IMR-90 (cell line): ENCODE results near the gene KRTAP5-3. TPM values are rescaled to one million over a fixed set of nuclear protein-coding genes. Genes with fewer than 3 reads are reported as not detected.
A peak's percentile ranks its signal among the peaks of the same experiment; 100 is the strongest.

ENCODE experiments used
- ATAC-seq: fragments of 200-7000 bp; cut with Tn5 transposase; 2 replicates; pipeline ENCODE4 v1.9.1; 2020; ENCODE audit warnings: low read depth, mild to moderate bottlenecking, moderate library complexity
- BruUV-seq: library from RNA; stranded (reverse); fragments of 400-500 nt; replicated peaks from 2 replicates; lab custom pipeline; 2021; lab: Mats Ljungman, UMichigan
- CTCF ChIA-PET: fragments of 300-600 bp; formaldehyde crosslinking; extraction: SDS; loops from one replicate; lab custom pipeline; 2021; ENCODE audit warnings: antibody characterized with exemption; lab: Yijun Ruan, JAX
- POLR2A ChIA-PET: fragments of 300-600 bp; sonication (Branson Sonifier 250); formaldehyde crosslinking; loops from one replicate; lab custom pipeline; 2022; ENCODE audit warnings: antibody characterized with exemption; ENCODE audit not compliant: unreplicated experiment; lab: Charles Lee
- DNase-seq: peaks from one replicate; pipeline ENCODE4 v3.0.0; 2013
- H2AFZ ChIP-seq: replicated peaks from 2 replicates; pipeline ENCODE3; 2013; ENCODE audit warnings: low read length, mild to moderate bottlenecking; ENCODE audit not compliant: poor library complexity
- H2AK5ac ChIP-seq: 2 replicates; pipeline ENCODE4 v1.6.1; 2013; ENCODE audit warnings: low read depth, low read length, inconsistent platforms
- H2AK9ac ChIP-seq: replicated peaks from 2 replicates; pipeline ENCODE3; 2013; ENCODE audit warnings: mild to moderate bottlenecking, low read depth, low read length, moderate library complexity; ENCODE audit not compliant: poor library complexity
- H2BK120ac ChIP-seq: 2 replicates; pipeline ENCODE4 v1.6.1; 2013; ENCODE audit warnings: low read depth, low read length, inconsistent platforms
- H2BK15ac ChIP-seq: 3 replicates; pipeline ENCODE4 v1.6.1; 2013; ENCODE audit warnings: low read depth, low read length, inconsistent platforms
- H2BK20ac ChIP-seq: 2 replicates; pipeline ENCODE4 v1.6.1; 2013; ENCODE audit warnings: low read depth, mild to moderate bottlenecking, inconsistent platforms, low read length, moderate library complexity
- H2BK5ac ChIP-seq: 2 replicates; pipeline ENCODE4 v1.6.1; 2013; ENCODE audit warnings: mild to moderate bottlenecking, low read depth, low read length, inconsistent platforms; ENCODE audit not compliant: poor library complexity, severe bottlenecking
- H3K14ac ChIP-seq: replicated peaks from 2 replicates; pipeline ENCODE4 v1.6.1; 2013; ENCODE audit warnings: low read depth, low read length, inconsistent platforms
- H3K18ac ChIP-seq: 2 replicates; pipeline ENCODE4 v1.6.1; 2013; ENCODE audit warnings: low read depth, low read length, control low read depth
- H3K23ac ChIP-seq: 2 replicates; pipeline ENCODE4 v1.6.1; 2013; ENCODE audit warnings: low read depth, low read length, inconsistent platforms
- H3K27ac ChIP-seq: 2 replicates; pipeline ENCODE4 v1.5.1; 2013; ENCODE audit warnings: mild to moderate bottlenecking, control low read depth, low read length; ENCODE audit not compliant: insufficient read depth
- H3K27me3 ChIP-seq: 2 replicates; pipeline ENCODE4 v1.6.1; 2013; ENCODE audit warnings: low read length; ENCODE audit not compliant: control insufficient read depth, insufficient read depth
- H3K36me3 ChIP-seq: 2 replicates; pipeline ENCODE4 v1.6.1; 2013; ENCODE audit warnings: low read length, mixed read lengths; ENCODE audit not compliant: control insufficient read depth, insufficient read depth
- H3K4ac ChIP-seq: 2 replicates; pipeline ENCODE4 v1.6.1; 2013; ENCODE audit warnings: low read depth, low read length, inconsistent platforms
- H3K4me1 ChIP-seq: 2 replicates; pipeline ENCODE4 v1.6.1; 2013; ENCODE audit warnings: low read length, mixed read lengths; ENCODE audit not compliant: control insufficient read depth, insufficient read depth
- H3K4me2 ChIP-seq: 2 replicates; pipeline ENCODE4 v1.6.1; 2013; ENCODE audit warnings: low read depth, mild to moderate bottlenecking, control low read depth, low read length, moderate library complexity
- H3K4me3 ChIP-seq: 2 replicates; pipeline ENCODE4 v1.5.1; 2013; ENCODE audit warnings: low read depth, mild to moderate bottlenecking, control low read depth, low read length, moderate library complexity; ENCODE audit not compliant: insufficient read depth
- H3K56ac ChIP-seq: 2 replicates; pipeline ENCODE4 v1.6.1; 2013; ENCODE audit warnings: low read length, inconsistent platforms; ENCODE audit not compliant: insufficient read depth; ENCODE audit errors: extremely low read depth
- H3K79me1 ChIP-seq, 2 experiments: 2 replicates each; pipeline ENCODE4 v1.6.1; 2013; ENCODE audit warnings: low read length in 2 of 2, inconsistent platforms in 1 of 2, low read depth in 1 of 2
- H3K9ac ChIP-seq: 2 replicates; pipeline ENCODE4 v1.6.1; 2013; ENCODE audit warnings: low read depth, low read length, control low read depth
- H3K9me1 ChIP-seq: 2 replicates; pipeline ENCODE4 v1.6.1; 2013; ENCODE audit warnings: low read length, inconsistent platforms; ENCODE audit not compliant: insufficient read depth
- H3K9me3 ChIP-seq: 2 replicates; pipeline ENCODE4 v1.6.1; 2013; ENCODE audit warnings: low read length; ENCODE audit not compliant: control insufficient read depth, insufficient read depth
- H4K20me1 ChIP-seq: 2 replicates; pipeline ENCODE4 v1.6.1; 2013; ENCODE audit warnings: low read length, inconsistent platforms; ENCODE audit not compliant: insufficient read depth
- H4K5ac ChIP-seq: 2 replicates; pipeline ENCODE4 v1.6.1; 2013; ENCODE audit warnings: mild to moderate bottlenecking, low read depth, low read length, control low read depth
- H4K8ac ChIP-seq, 2 experiments: 2 replicates each; pipeline ENCODE4 v1.6.1; 2013; ENCODE audit warnings: low read depth in 2 of 2, low read length in 2 of 2, control low read depth in 1 of 2, inconsistent platforms in 1 of 2
- H4K91ac ChIP-seq: 2 replicates; pipeline ENCODE4 v1.6.1; 2013; ENCODE audit warnings: low read depth, low read length, inconsistent platforms; ENCODE audit not compliant: insufficient read depth
- CEBPB ChIP-seq: IDR thresholded peaks from 2 replicates; pipeline ENCODE4 v1.6.1; 2012; ENCODE audit warnings: low read depth, low read length, improper control_type of control experiment
- CHD1 ChIP-seq: IDR thresholded peaks from 2 replicates; pipeline ENCODE4 v1.6.1; 2012; ENCODE audit warnings: low read depth, low read length, improper control_type of control experiment
- MAZ ChIP-seq: IDR thresholded peaks from 2 replicates; pipeline ENCODE4 v1.6.1; 2012; ENCODE audit warnings: low read depth, mild to moderate bottlenecking, low read length, improper control_type of control experiment, moderate library complexity, borderline replicate concordance
- MXI1 ChIP-seq: IDR thresholded peaks from 2 replicates; pipeline ENCODE4 v1.6.1; 2012; ENCODE audit warnings: low read depth, mild to moderate bottlenecking, low read length, moderate library complexity, borderline replicate concordance
- NFE2L2 ChIP-seq: fragments of 150-350 bp; IDR thresholded peaks from 2 replicates; pipeline ENCODE4 v1.6.1; 2016; ENCODE audit warnings: low read depth, mild to moderate bottlenecking, low read length
- WGBS, 2 experiments: methylation state at CpG; one replicate each; pipeline versions ENCODE4 v1.1.5 to v1.1.7; 2013; ENCODE audit warnings: missing lambda C conversion rate in 2 of 2; ENCODE audit not compliant: insufficient read length in 1 of 2; ENCODE audit errors: extremely low coverage in 2 of 2; 5-methylcytosine and 5-hydroxymethylcytosine counted together
- dilution Hi-C: fragments of 300-500 bp; cut with HindIII; formaldehyde crosslinking; loops from one replicate; pipeline ENCODE4 v1.14.3; 2018; ENCODE audit warnings: low sequenced_read_pairs; ENCODE audit not compliant: unreplicated experiment
- in situ Hi-C: fragments of 300-500 bp; cut with MboI; formaldehyde crosslinking; loops from 3 replicates; pipeline ENCODE4 v1.14.3; 2019; ENCODE audit warnings: low sequenced_read_pairs, inconsistent platforms, mixed read lengths
- intact Hi-C: fragments of 100-400 bp; cut with micrococcal nuclease; formaldehyde crosslinking; loops from 2 replicates; pipeline ENCODE4 v1.10.0; 2022
- polyA plus RNA-seq, 3 experiments: library from polyadenylated mRNA; depleted of rRNA; stranded (reverse); fragments of >200 nt; gene quantifications; 2 replicates each; pipeline ENCODE4 v1.2.3, GENCODE V29; 2012; ENCODE audit warnings: low replicate concordance in 1 of 3
- total RNA-seq: library from RNA; depleted of rRNA; stranded (reverse); fragments of >200 nt; gene quantifications from 2 replicates; pipeline ENCODE4 v1.2.3, GENCODE V29; 2012

KRTAP5-3 gene
- total and polyA plus RNA-seq, 2 of the 4 experiments (the other 2 are of a cell fraction): not detected

DNA sequence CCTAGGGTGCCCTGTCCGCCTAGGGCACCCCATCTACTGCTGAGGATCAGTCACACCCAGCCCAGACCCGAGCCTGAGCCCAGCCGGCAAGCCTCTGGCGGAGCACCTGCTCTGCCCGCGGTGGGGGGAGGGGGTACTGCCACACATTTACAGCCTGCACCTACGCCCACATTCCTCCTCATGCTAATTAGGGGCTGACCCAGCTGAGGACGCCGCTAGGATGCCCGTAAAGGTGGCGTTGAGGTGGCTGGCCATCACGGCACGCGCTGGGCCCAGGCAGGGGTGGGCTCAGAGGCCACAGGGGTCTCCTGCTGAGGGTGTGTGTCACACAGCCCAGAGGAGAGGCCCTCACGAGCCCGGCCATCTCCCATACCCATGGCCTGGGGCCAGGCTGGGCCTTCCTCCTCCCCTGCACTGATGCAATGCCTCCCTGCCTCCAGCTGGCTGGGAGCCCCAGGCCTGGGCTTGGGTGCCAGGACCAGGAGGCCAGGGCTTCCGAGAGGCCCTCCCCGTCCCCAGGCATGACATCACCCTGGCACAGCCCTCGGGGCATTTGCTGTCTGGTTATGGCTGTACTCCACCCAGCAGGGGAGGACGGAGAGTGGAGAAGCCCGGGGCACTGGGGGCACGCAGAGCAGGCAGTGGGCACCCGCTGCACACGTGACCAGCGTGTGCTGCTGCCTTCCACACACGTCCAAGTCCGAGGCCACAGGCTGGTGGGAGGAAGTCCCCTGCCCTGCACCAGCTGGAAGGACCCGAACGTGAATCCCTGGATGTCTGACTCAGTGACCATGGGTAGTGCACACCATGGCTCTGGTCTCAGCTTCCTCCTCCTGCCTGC is 48.9 kb downstream of the KRTAP5-3 start:
- H4K20me1 ChIP-seq: peaks cover 24% of the 10 kb centered on the region
- TF ChIP-seq CEBPB (peak; percentile 90), CHD1 (no peak), MAZ (peak; percentile 51; the same call in 1 of the 2 replicates), MXI1 (0 out of 2 replicates have a peak, but pooled peaks have one; percentile 14), NFE2L2 (no peak)
- peaks cover 16% of the 10 kb centered on the region for H3K36me3 ChIP-seq
- H4K5ac ChIP-seq: peak overlapping the region; percentile 30
- H2AK5ac ChIP-seq: peak overlapping the region; percentile 96
- H3K4me3 ChIP-seq: no peak overlapping the region
- peak overlapping the region; percentile 62; the same call in 1 of the 2 replicates for H3K27ac ChIP-seq
- ChIA-PET POLR2A (no interaction called here), CTCF (interaction anchor here (2.2 kb wide), 1 partner anchor 16 kb away, joined by 7 read pairs; no protein-coding TSS in a partner anchor)
- H3K23ac ChIP-seq: no peak overlapping the region
- H4K91ac ChIP-seq: peak overlapping the region; percentile 97
- H4K8ac ChIP-seq: peak overlapping the region; percentile 69 to 81; a peak in 3 of 4 replicates
- no TSS peak for BruUV-seq
- peak overlapping the region; percentile 51; the same call in 1 of the 2 replicates for H3K56ac ChIP-seq
- peak overlapping the region; percentile 94; the same call in 1 of the 3 replicates for H2BK15ac ChIP-seq
- H2BK20ac ChIP-seq: peak overlapping the region; percentile 92
- peak overlapping the region; percentile 97 for H3K4ac ChIP-seq
- peak; percentile 56 for ATAC-seq
- intact Hi-C loops: no loop called here
- peak overlapping the region; percentile 22; the same call in 1 of the 2 replicates for H3K9ac ChIP-seq
- H2BK120ac ChIP-seq: peak overlapping the region; percentile 95
- peak overlapping the region; percentile 69 for H2BK5ac ChIP-seq
- 59% methylated on average over 5 of the region's 29 CpGs; no CpG with 5 or more reads in 1 of the 2 experiments for WGBS, 2 experiments
- dilution Hi-C loops: no loop called here
- peak overlapping the region; percentile 83 for H2AK9ac ChIP-seq
- peaks cover 24% of the 10 kb centered on the region for H3K4me1 ChIP-seq
- H3K9me1 ChIP-seq: peaks cover 19% of the 10 kb centered on the region
- no peaks in the 10 kb centered on the region for H3K9me3 ChIP-seq
- H3K79me1 ChIP-seq: peaks cover 4 to 27% of the 10 kb centered on the region in 2 experiments; a peak in 2 of 4 replicates
- in situ Hi-C loops: no loop called here
- H3K4me2 ChIP-seq: no peak overlapping the region
- H3K14ac ChIP-seq: peak overlapping the region; percentile 63; the same call in 1 of the 2 replicates
- no peaks in the 10 kb centered on the region for H3K27me3 ChIP-seq
- H3K18ac ChIP-seq: peak overlapping the region; percentile 66; the same call in 1 of the 2 replicates
- H2AFZ ChIP-seq: peak overlapping the region; percentile 87
- DNase-seq: peak; percentile 66
